HepG2 (cell line): ENCODE measurements around the gene FGD6. TPM values are rescaled to one million over a fixed set of nuclear protein-coding genes. Genes with fewer than 3 reads are reported as not detected.

Experiments used
- ATAC-seq: fragments of 200-7000 bp; cut with Tn5 transposase; 3 replicates; pipeline ENCODE4 v1.9.1; 2020; ENCODE audit warnings: mild to moderate bottlenecking, moderate library complexity
- BruUV-seq: library from RNA; stranded (reverse); fragments of 400-500 nt; replicated peaks from 2 replicates; lab custom pipeline; 2021; lab: Mats Ljungman, UMichigan
- CTCF ChIA-PET: fragments of 300-600 bp; formaldehyde crosslinking; extraction: SDS; loops from one replicate; lab custom pipeline; 2021; ENCODE audit warnings: low total read pairs, inconsistent platforms, low intra/inter-chr PET ratio; lab: Yijun Ruan, JAX
- POLR2A ChIA-PET: fragments of 350-600 bp; sonication (Branson Sonifier 250); formaldehyde crosslinking; loops from one replicate; lab custom pipeline; 2020; ENCODE audit warnings: antibody characterized with exemption, inconsistent platforms; lab: Yijun Ruan, JAX
- DNase-seq: peaks from one replicate; pipeline ENCODE4 v3.0.0-alpha.2; 2015; ENCODE audit warnings: low spot score
- FAIRE-seq: peaks from 3 replicates; lab custom pipeline; 2011; peaks lifted over from hg19 to GRCh38; lab: Jason Lieb, UNC
- H2AFZ ChIP-seq: one replicate; pipeline ENCODE4 v1.6.1; 2011; ENCODE audit warnings: low read length, inconsistent platforms
- H3K27ac ChIP-seq: fragments of 300-600 bp; 3 replicates; pipeline ENCODE4 v1.8.0; 2011; ENCODE audit warnings: mixed run types, mild to moderate bottlenecking, mixed read lengths, low read length, inconsistent platforms; ENCODE audit not compliant: insufficient read depth; ENCODE audit errors: extremely low read length
- H3K27me3 ChIP-seq, 2 experiments: fragments of 200-600 bp in 1 of 2; 2 replicates in 1 of 2; 3 replicates in 1 of 2; pipeline versions ENCODE4 v1.6.0 to v1.8.0; 2011; ENCODE audit warnings: low read length in 2 of 2, mild to moderate bottlenecking in 2 of 2, moderate library complexity in 2 of 2, inconsistent platforms in 1 of 2; ENCODE audit not compliant: insufficient read depth in 2 of 2, control insufficient read depth in 1 of 2
- H3K36me3 ChIP-seq, 2 experiments: fragments of 200-600 bp in 1 of 2; replicated peaks in 1 of 2; 2 replicates in 1 of 2; 3 replicates in 1 of 2; pipeline versions ENCODE4 v1.5.1 to v1.8.0; 2011; ENCODE audit warnings: low read length in 2 of 2, inconsistent platforms in 1 of 2; ENCODE audit not compliant: insufficient read depth in 2 of 2, control insufficient read depth in 1 of 2
- H3K4me1 ChIP-seq: 2 replicates; pipeline ENCODE4 v1.5.1; 2012; ENCODE audit warnings: low read length, inconsistent platforms; ENCODE audit not compliant: insufficient read depth
- H3K4me2 ChIP-seq: 2 replicates; pipeline ENCODE4 v1.6.0; 2011; ENCODE audit warnings: low read depth, low read length, inconsistent platforms
- H3K4me3 ChIP-seq, 3 experiments: fragments of 200-600 bp in 1 of 3; sonication (generic), shearing (Covaris generic) in 1 of 3; replicated peaks in 1 of 3; 2 replicates each; pipeline ENCODE4 v1.5.1; 2011 to 2016; ENCODE audit warnings: low read length in 3 of 3, inconsistent platforms in 2 of 3, low read depth in 2 of 3, mild to moderate bottlenecking in 2 of 3, control low read depth in 1 of 3, mixed read lengths in 1 of 3; ENCODE audit not compliant: insufficient read depth in 1 of 3
- H3K79me2 ChIP-seq: one replicate; pipeline ENCODE4 v1.6.1; 2011; ENCODE audit warnings: low read length, inconsistent platforms; ENCODE audit not compliant: insufficient read depth
- H3K9ac ChIP-seq: 2 replicates; pipeline ENCODE4 v1.6.0; 2011; ENCODE audit warnings: mild to moderate bottlenecking, low read depth, low read length, inconsistent platforms; ENCODE audit not compliant: insufficient read depth
- H3K9me3 ChIP-seq: 2 replicates; pipeline ENCODE4 v1.5.1; 2012; ENCODE audit warnings: mild to moderate bottlenecking, low read length
- H4K20me1 ChIP-seq: 2 replicates; pipeline ENCODE4 v1.6.0; 2011; ENCODE audit warnings: inconsistent platforms, mild to moderate bottlenecking, low read length, moderate library complexity; ENCODE audit not compliant: insufficient read depth
- AHR ChIP-seq: IDR thresholded peaks from 2 replicates; pipeline ENCODE4 v1.6.1; 2018; ENCODE audit warnings: missing genetic modification reagents, missing compliant biosample characterization
- ARNTL ChIP-seq: sonication (generic); formaldehyde crosslinking; IDR thresholded peaks from 2 replicates; pipeline ENCODE4 v1.4.0; 2020; ENCODE audit warnings: mild to moderate bottlenecking, missing genetic modification reagents
- CREB3 ChIP-seq: sonication (generic); formaldehyde crosslinking; IDR thresholded peaks from 2 replicates; pipeline ENCODE4 v1.5.0; 2020; ENCODE audit warnings: missing genetic modification reagents
- HOXA7 ChIP-seq: sonication (generic); formaldehyde crosslinking; IDR thresholded peaks from 2 replicates; pipeline ENCODE4 v1.8.1; 2022; ENCODE audit warnings: mild to moderate bottlenecking, missing genetic modification reagents, moderate library complexity
- KDM2A ChIP-seq: sonication (generic); formaldehyde crosslinking; IDR thresholded peaks from 2 replicates; pipeline ENCODE4 v1.4.0; 2020; ENCODE audit warnings: low read depth, missing genetic modification reagents, borderline replicate concordance
- KLF15 ChIP-seq: sonication (generic); formaldehyde crosslinking; IDR thresholded peaks from 2 replicates; pipeline ENCODE4 v1.8.1; 2023; ENCODE audit warnings: borderline replicate concordance, mild to moderate bottlenecking, inconsistent platforms, missing genetic modification reagents, mixed read lengths
- MXD3 ChIP-seq: IDR thresholded peaks from 2 replicates; pipeline ENCODE4 v1.6.1; 2016; ENCODE audit warnings: mild to moderate bottlenecking, missing biosample characterization, missing genetic modification reagents
- MXI1 ChIP-seq: IDR thresholded peaks from 3 replicates; pipeline ENCODE4 v1.6.1; 2012; ENCODE audit warnings: low read depth, low read length, inconsistent platforms, borderline replicate concordance
- PCBP1 ChIP-seq: fragments of 200-400 bp; formaldehyde crosslinking; IDR thresholded peaks from 2 replicates; pipeline ENCODE4 v1.6.1; 2017; ENCODE audit warnings: mild to moderate bottlenecking, low read depth, low read length, borderline replicate concordance
- SUZ12 ChIP-seq: fragments of 150-350 bp; IDR thresholded peaks from 2 replicates; pipeline ENCODE4 v1.6.1; 2014; ENCODE audit warnings: low read depth, low read length
- ZMYM3 ChIP-seq: sonication (generic); formaldehyde crosslinking; IDR thresholded peaks from 2 replicates; pipeline ENCODE4 v1.5.1; 2020; ENCODE audit warnings: mild to moderate bottlenecking, missing genetic modification reagents
- ZNF121 ChIP-seq: sonication (generic); formaldehyde crosslinking; IDR thresholded peaks from 2 replicates; pipeline ENCODE4 v1.5.0; 2020; ENCODE audit warnings: mild to moderate bottlenecking, missing genetic modification reagents
- ZNF468 ChIP-seq: sonication (generic); formaldehyde crosslinking; IDR thresholded peaks from 2 replicates; pipeline ENCODE4 v1.8.0; 2022; ENCODE audit warnings: mild to moderate bottlenecking, moderate library complexity, missing genetic modification reagents
- ZNF576 ChIP-seq: sonication (generic); formaldehyde crosslinking; IDR thresholded peaks from 2 replicates; pipeline ENCODE4 v1.4.0; 2020; ENCODE audit warnings: mild to moderate bottlenecking, missing genetic modification reagents
- ZNF781 ChIP-seq: sonication (generic); formaldehyde crosslinking; IDR thresholded peaks from 2 replicates; pipeline ENCODE4 v1.5.1; 2020; ENCODE audit warnings: borderline replicate concordance, mild to moderate bottlenecking, missing genetic modification reagents; ENCODE audit errors: not compliant biosample characterization
- WGBS: methylation state at CpG from one replicate; pipeline ENCODE4 v1.1.6; 2017; ENCODE audit warnings: low lambda C conversion rate; 5-methylcytosine and 5-hydroxymethylcytosine counted together
- in situ Hi-C: cut with HindIII; loops from 2 replicates; pipeline ENCODE4 v1.10.0; 2017; ENCODE audit warnings: low pct_unique_long_range_greater_than_20kb; ENCODE audit not compliant: extremely low pct_ligation_motif_present
- intact Hi-C: fragments of 100-400 bp; cut with micrococcal nuclease; formaldehyde crosslinking; loops from one replicate; pipeline ENCODE4 v1.10.0; 2022; ENCODE audit not compliant: unreplicated experiment
- polyA plus RNA-seq, 8 experiments: library from polyadenylated mRNA; depleted of rRNA in 3 of 8; stranded (reverse) in 7 of 8; unstranded in 1 of 8; fragments of >200 nt; fragmentation: Illumina TruSeq in 4 of 8; extraction: Trizol in 4 of 8; gene quantifications; 2 replicates each; pipeline versions ENCODE4 v1.2.1 to v1.2.3, GENCODE V29; 2011 to 2016; ENCODE audit warnings: low read depth in 4 of 8, missing spikeins in 1 of 8, mixed read lengths in 1 of 8; ENCODE audit not compliant: insufficient read depth in 1 of 8
- total RNA-seq, 5 experiments: library from RNA; depleted of rRNA; stranded (reverse); fragments of >200 nt; fragmentation: Illumina TruSeq; extraction: Trizol; gene quantifications; 2 replicates each; pipeline ENCODE4 v1.2.3, GENCODE V29; 2016; ENCODE audit warnings: low read depth in 1 of 5
- TF ChIP-seq, protein P1 (sequence below): sonication (generic); formaldehyde crosslinking; IDR thresholded peaks from 2 replicates; pipeline ENCODE4 v1.4.0; 2020; ENCODE audit warnings: missing genetic modification reagents
- TF ChIP-seq, protein P2 (sequence below): sonication (generic); formaldehyde crosslinking; conservative IDR thresholded peaks from 2 replicates; pipeline ENCODE4 v1.8.0; 2022; ENCODE audit warnings: low read depth, missing genetic modification reagents
- TF ChIP-seq, protein P3 (sequence below): sonication (generic); formaldehyde crosslinking; IDR thresholded peaks from 2 replicates; pipeline ENCODE4 v1.5.1; 2020; ENCODE audit warnings: mild to moderate bottlenecking, missing genetic modification reagents, borderline replicate concordance

Gene FGD6
- total and polyA plus RNA-seq, 2 of the 13 experiments (the other 11 are each of a cell fraction or from before 2014, with no cell fraction given): 2.2 to 4.3 TPM

DNA sequence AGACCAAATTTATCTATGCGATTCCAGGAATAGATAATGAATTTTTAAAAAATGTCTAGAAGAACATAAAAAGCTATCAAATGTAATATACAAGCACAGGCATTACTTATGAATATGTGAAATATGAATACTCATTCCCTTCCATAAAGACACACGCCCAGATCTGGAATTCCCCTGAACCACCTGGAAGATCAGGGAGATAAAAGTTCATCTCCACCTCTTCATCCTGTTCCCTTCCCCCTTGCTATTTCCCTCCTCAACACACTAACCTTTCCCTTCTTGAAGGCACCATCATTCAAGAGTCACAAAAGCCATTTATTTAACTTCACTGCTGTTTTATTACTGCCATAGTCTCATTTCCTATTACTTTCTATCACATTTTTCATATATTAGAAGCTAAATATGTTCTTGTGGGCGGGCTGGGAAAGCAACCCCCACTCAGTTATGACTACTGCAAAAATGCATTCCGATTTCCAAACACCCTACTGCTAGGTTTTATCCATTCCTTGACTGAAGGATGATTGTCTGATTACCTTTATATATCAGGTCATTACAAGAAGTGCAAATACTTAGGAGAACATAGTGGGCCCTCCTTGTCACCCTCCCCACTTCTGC, 16.1 kb downstream of the FGD6 start:
- no peak for DNase-seq

More for the DNA sequence above, 16.1 kb downstream of the FGD6 start:
- intact Hi-C loops (no loop called here), in situ Hi-C loops (no loop called here)
- Histone ChIP-seq H3K4me2 (no peak overlapping the region), H2AFZ (no peak overlapping the region), H3K27me3 (no peaks in the 10 kb centered on the region), H3K9ac (no peak overlapping the region), H3K36me3 (peaks cover 0 to 2% of the 10 kb centered on the region in 2 experiments; a peak in 1 of 5 replicates), H3K4me1 (0 out of 2 replicates have a peak, but pooled peaks cover 7% of the 10 kb centered on the region), H3K9me3 (no peaks in the 10 kb centered on the region), H3K79me2 (no peaks in the 10 kb centered on the region), H3K27ac (no peak overlapping the region), H4K20me1 (no peaks in the 10 kb centered on the region), H3K4me3 (no peak overlapping the region)
- POLR2A ChIA-PET: no interaction called here
- CTCF ChIA-PET: no interaction called here
- BruUV-seq: no TSS peak
- TF ChIP-seq, protein P1, sequence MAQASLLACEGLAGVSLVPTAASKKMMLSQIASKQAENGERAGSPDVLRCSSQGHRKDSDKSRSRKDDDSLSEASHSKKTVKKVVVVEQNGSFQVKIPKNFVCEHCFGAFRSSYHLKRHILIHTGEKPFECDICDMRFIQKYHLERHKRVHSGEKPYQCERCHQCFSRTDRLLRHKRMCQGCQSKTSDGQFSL: no peak
- no peak for TF ChIP-seq MXI1
- TF ChIP-seq ARNTL: no peak
- no peak for TF ChIP-seq ZNF576 (CRISPR knock-in tag)
- no peak for TF ChIP-seq AHR (CRISPR knock-in tag)
- TF ChIP-seq MXD3 (CRISPR knock-in tag): no peak
- no peak for TF ChIP-seq KDM2A (CRISPR knock-in tag)
- TF ChIP-seq ZNF468 (CRISPR knock-in tag): no peak
- no peak for TF ChIP-seq PCBP1
- no peak for TF ChIP-seq SUZ12
- TF ChIP-seq CREB3: no peak
- TF ChIP-seq, protein P2, sequence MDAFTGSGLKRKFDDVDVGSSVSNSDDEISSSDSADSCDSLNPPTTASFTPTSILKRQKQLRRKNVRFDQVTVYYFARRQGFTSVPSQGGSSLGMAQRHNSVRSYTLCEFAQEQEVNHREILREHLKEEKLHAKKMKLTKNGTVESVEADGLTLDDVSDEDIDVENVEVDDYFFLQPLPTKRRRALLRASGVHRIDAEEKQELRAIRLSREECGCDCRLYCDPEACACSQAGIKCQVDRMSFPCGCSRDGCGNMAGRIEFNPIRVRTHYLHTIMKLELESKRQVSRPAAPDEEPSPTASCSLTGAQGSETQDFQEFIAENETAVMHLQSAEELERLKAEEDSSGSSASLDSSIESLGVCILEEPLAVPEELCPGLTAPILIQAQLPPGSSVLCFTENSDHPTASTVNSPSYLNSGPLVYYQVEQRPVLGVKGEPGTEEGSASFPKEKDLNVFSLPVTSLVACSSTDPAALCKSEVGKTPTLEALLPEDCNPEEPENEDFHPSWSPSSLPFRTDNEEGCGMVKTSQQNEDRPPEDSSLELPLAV (CRISPR knock-in tag): no peak
- TF ChIP-seq ZMYM3 (CRISPR knock-in tag): no peak
- TF ChIP-seq KLF15 (CRISPR knock-in tag): no peak
- TF ChIP-seq ZNF781 (CRISPR knock-in tag): no peak
- no peak for TF ChIP-seq ZNF121 (CRISPR knock-in tag)
- no peak for TF ChIP-seq HOXA7
- TF ChIP-seq, protein P3, sequence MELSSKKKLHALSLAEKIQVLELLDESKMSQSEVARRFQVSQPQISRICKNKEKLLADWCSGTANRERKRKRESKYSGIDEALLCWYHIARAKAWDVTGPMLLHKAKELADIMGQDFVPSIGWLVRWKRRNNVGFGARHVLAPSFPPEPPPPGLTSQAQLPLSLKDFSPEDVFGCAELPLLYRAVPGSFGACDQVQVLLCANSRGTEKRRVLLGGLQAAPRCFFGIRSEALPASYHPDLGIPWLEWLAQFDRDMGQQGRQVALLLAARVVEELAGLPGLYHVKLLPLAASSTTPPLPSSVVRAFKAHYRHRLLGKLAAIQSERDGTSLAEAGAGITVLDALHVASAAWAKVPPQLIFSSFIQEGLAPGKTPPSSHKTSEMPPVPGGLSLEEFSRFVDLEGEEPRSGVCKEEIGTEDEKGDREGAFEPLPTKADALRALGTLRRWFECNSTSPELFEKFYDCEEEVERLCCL: no peak
- no peak for ATAC-seq
- WGBS: 96% methylated on average over 4 of the region's 4 CpGs
- no peak for FAIRE-seq
